Testis (tissue), 3 donors: ENCODE measurements around the gene CASTOR1. TPM values are rescaled to one million over a fixed set of nuclear protein-coding genes. Genes with fewer than 3 reads are reported as not detected.

Experiments
- DNase-seq: peaks from one replicate; pipeline ENCODE4 v3.0.0-alpha.2; 2019
- H3K27ac ChIP-seq, 2 donors: fragments of 200-600 bp; sonication (generic); one replicate each; pipeline ENCODE4 v1.5.1; 2019
- H3K27me3 ChIP-seq: fragments of 200-600 bp; sonication (generic); one replicate; pipeline ENCODE4 v1.5.1; 2019
- H3K36me3 ChIP-seq: fragments of 200-600 bp; sonication (generic); one replicate; pipeline ENCODE4 v1.5.1; 2017; ENCODE audit warnings: low read depth; ENCODE audit errors: missing control alignments
- H3K4me1 ChIP-seq: fragments of 200-600 bp; sonication (generic); one replicate; pipeline ENCODE4 v1.5.1; 2019
- H3K4me3 ChIP-seq, 2 donors: fragments of 200-600 bp; sonication (generic); one replicate each; pipeline ENCODE4 v1.5.1; 2017 to 2019
- H3K9me3 ChIP-seq: fragments of 200-600 bp; sonication (generic); one replicate; pipeline ENCODE4 v1.5.1; 2017
- POLR2A ChIP-seq: fragments of 450-650 bp; IDR thresholded peaks from one replicate; pipeline ENCODE4 v1.6.1; 2017; ENCODE audit warnings: antibody characterized with exemption, mild to moderate bottlenecking, moderate library complexity
- WGBS, 2 donors: methylation state at CpG; one replicate each; pipeline ENCODE4 v1.1.5; 2018; 5-methylcytosine and 5-hydroxymethylcytosine counted together
- intact Hi-C: fragments of 100-400 bp; cut with DNase I; formaldehyde crosslinking; loops from one replicate; pipeline ENCODE4 v1.15.1; 2023; ENCODE audit warnings: low total_unique reads
- polyA plus RNA-seq: library from polyadenylated mRNA; stranded (reverse); fragments of 350-450 nt; fragmentation: Illumina TruSeq; extraction: RNeasy Lipid Tissue Mini Kit (QIAGEN cat#74804); gene quantifications from one replicate; pipeline ENCODE4 v1.2.3, GENCODE V29; 2014; ENCODE audit warnings: low read depth, low replicate concordance; ENCODE audit not compliant: insufficient read depth
- total RNA-seq, 2 donors: library from RNA; depleted of rRNA; stranded (reverse); fragments of >200 nt; gene quantifications; one replicate each; pipeline ENCODE4 v1.2.3, GENCODE V29; 2016
- TF ChIP-seq, protein P1 (sequence below), 3 experiments: fragments of 450-650 bp in 2 of 3; fragments of 200-600 bp in 1 of 3; sonication (generic) in 1 of 3; IDR thresholded peaks; one replicate each; pipeline ENCODE4 v1.5.1; 2016 to 2019; ENCODE audit warnings: antibody characterized with exemption in 3 of 3, mild to moderate bottlenecking in 2 of 3, moderate library complexity in 1 of 3

CASTOR1 gene
- total and polyA plus RNA-seq, 3 donors from 2014 or later, result 32.8 to 71.4 (median 36.7) TPM

GRCh38 chr22:30297991-30298701 is 8.8 kb upstream of the CASTOR1 start:
- H3K9me3 ChIP-seq, result no peaks in the 10 kb centered on the region
- no peak overlapping the region for H3K4me3 ChIP-seq
- TF ChIP-seq, protein P1, sequence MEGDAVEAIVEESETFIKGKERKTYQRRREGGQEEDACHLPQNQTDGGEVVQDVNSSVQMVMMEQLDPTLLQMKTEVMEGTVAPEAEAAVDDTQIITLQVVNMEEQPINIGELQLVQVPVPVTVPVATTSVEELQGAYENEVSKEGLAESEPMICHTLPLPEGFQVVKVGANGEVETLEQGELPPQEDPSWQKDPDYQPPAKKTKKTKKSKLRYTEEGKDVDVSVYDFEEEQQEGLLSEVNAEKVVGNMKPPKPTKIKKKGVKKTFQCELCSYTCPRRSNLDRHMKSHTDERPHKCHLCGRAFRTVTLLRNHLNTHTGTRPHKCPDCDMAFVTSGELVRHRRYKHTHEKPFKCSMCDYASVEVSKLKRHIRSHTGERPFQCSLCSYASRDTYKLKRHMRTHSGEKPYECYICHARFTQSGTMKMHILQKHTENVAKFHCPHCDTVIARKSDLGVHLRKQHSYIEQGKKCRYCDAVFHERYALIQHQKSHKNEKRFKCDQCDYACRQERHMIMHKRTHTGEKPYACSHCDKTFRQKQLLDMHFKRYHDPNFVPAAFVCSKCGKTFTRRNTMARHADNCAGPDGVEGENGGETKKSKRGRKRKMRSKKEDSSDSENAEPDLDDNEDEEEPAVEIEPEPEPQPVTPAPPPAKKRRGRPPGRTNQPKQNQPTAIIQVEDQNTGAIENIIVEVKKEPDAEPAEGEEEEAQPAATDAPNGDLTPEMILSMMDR (IDR thresholded peaks at IDR 0.05), result no peak
- TF ChIP-seq POLR2A, result no peak
- H3K27ac ChIP-seq, result no peak overlapping the region
- 92 to 96% methylated on average over 8 to 9 of the region's 9 CpGs for WGBS, 2 donors
- intact Hi-C loops, result no loop called here
- no peaks in the 10 kb centered on the region for H3K36me3 ChIP-seq
- peaks cover 22% of the 10 kb centered on the region for H3K4me1 ChIP-seq
- DNase-seq, result no peak
- H3K27me3 ChIP-seq, result no peaks in the 10 kb centered on the region

- no peak for DNase-seq
- TF ChIP-seq, protein P1 (IDR thresholded peaks at IDR 0.05), result no peak
- TF ChIP-seq POLR2A, result no peak
Observed at GRCh38 chr22:30297276-30297990, 8.1 kb upstream of the CASTOR1 start.

DNA sequence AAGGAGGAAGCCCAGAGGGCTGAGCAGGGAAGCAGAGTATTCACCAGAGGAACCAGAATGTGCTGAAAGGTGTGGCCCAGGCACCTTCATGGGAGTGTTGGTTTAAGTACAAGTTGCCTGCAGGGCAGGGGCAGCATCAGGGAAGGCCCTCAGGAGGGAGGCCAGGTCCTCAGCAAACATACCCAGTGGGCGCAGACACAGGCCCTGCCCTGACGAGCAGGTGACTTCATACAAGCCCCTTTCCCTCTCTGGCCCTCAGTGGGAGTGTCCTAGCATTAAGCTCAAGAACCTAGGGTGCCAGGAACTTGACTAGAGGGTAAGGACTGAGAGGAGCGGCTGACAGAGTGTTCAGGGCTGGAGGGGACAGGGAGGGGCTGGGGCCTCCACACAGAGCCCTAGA is 7.5 kb upstream of the CASTOR1 start:
- no peak for DNase-seq
- TF ChIP-seq, protein P1 (IDR thresholded peaks at IDR 0.05), result no peak
- TF ChIP-seq POLR2A, result no peak
- H3K4me1 ChIP-seq, result peaks cover 11% of the 10 kb centered on the region
- H3K4me3 ChIP-seq, result no peak overlapping the region
- intact Hi-C loops, result no loop called here
- no peaks in the 10 kb centered on the region for H3K36me3 ChIP-seq
- 84 to 94% methylated on average over 2 to 3 of the region's 3 CpGs for WGBS, 2 donors
- H3K27ac ChIP-seq, result no peak overlapping the region
- no peaks in the 10 kb centered on the region for H3K9me3 ChIP-seq
- no peaks in the 10 kb centered on the region for H3K27me3 ChIP-seq

More at GRCh38 chr22:30297276-30297990, 8.1 kb upstream of the CASTOR1 start:
- Histone ChIP-seq H3K27me3 (no peaks in the 10 kb centered on the region), H3K27ac (no peak overlapping the region), H3K9me3 (no peaks in the 10 kb centered on the region), H3K4me1 (peaks cover 15% of the 10 kb centered on the region), H3K4me3 (no peak overlapping the region), H3K36me3 (no peaks in the 10 kb centered on the region)
- 96 to 97% methylated on average over 9 to 11 of the region's 11 CpGs for WGBS, 2 donors
- intact Hi-C loops, result no loop called here

DNA sequence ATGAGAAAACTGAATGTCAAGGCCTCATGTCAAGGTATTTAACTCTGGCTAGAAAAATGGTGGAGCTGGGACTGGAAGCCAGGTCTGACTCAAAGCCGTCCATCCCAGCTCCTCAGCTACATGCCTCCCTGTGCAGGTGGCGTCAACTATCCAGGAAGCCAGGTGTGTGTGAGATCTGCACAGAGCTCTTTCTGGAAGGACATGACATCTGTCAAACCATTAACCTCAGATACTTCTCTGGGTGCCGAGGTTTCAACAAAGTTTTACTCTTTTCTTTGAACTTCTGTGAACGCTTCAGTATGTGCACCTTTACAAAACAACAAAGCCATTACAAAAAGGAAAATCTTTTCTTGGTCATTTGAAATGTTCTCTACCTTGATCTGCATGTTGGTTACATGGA is 7.0 kb upstream of the CASTOR1 start:
- Histone ChIP-seq H3K27ac (no peak overlapping the region), H3K9me3 (no peaks in the 10 kb centered on the region), H3K4me1 (peaks cover 11% of the 10 kb centered on the region), H3K36me3 (no peaks in the 10 kb centered on the region), H3K4me3 (no peak overlapping the region), H3K27me3 (no peaks in the 10 kb centered on the region)
- intact Hi-C loops, result no loop called here
- no peak for DNase-seq
- no peak for TF ChIP-seq POLR2A
- TF ChIP-seq, protein P1 (IDR thresholded peaks at IDR 0.05), result no peak
- WGBS, 2 donors, result 94 to 96% methylated on average over 4 of the region's 4 CpGs
